GM12801 (cell line): ENCODE data around the gene PHAX.

Experiments used
- TF ChIP-seq, protein P1 (sequence below): IDR thresholded peaks from one replicate; pipeline ENCODE4 v1.5.1; 2011; ENCODE audit warnings: control low read depth; ENCODE audit not compliant: insufficient read length; ENCODE audit errors: extremely low read depth

Gene PHAX

DNA sequence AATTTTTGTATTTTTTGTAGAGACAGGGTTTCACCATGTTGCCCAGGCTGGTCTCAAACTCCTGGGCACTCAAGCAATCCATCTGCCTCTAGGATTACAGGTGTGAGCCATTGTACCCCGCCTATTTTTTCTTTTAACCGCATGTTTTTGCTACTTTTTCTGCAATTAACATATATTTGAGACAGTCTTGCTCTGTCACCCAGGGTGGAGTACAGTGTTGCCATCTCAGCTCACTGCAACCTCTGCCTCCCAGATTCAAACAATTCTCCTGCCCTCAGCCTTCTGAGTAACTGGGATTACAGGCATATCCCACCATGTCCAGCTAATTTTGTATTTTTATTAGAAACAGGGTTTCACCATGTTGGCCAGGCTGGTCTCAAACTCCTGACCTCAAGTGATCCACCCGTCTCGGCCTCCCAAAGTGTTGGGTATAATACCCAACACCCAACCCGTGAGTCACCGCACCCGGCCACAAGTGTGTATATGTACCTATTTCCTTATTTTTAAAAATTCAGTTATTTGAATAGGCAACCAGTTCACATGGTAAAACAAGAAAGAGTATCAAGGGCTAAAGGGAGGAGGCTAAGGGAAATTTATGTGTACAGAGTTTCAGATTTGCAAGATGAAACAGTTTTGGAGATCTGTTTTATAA lies 13.3 kb downstream of the PHAX start:
- TF ChIP-seq, protein P1, sequence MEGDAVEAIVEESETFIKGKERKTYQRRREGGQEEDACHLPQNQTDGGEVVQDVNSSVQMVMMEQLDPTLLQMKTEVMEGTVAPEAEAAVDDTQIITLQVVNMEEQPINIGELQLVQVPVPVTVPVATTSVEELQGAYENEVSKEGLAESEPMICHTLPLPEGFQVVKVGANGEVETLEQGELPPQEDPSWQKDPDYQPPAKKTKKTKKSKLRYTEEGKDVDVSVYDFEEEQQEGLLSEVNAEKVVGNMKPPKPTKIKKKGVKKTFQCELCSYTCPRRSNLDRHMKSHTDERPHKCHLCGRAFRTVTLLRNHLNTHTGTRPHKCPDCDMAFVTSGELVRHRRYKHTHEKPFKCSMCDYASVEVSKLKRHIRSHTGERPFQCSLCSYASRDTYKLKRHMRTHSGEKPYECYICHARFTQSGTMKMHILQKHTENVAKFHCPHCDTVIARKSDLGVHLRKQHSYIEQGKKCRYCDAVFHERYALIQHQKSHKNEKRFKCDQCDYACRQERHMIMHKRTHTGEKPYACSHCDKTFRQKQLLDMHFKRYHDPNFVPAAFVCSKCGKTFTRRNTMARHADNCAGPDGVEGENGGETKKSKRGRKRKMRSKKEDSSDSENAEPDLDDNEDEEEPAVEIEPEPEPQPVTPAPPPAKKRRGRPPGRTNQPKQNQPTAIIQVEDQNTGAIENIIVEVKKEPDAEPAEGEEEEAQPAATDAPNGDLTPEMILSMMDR: no peak

DNA sequence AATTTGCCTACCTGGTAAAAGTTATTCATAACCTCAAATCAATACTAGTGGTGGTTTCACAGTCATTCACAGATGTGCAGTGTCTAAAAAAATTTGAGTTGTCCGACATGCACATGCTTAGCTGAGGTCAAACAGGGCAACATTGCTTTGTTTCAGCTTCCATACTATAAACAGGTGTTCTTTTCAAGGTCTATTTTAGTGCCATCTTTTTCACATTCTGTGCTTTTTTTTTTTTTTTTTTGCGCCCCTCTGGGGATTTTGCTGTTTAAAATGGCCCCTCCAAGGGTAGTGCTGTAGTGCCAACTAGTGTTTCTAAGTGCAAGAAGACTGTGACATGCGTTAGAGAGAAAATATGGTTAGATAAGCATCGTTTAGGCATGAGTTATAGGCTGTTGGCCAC lies 14.5 kb downstream of the PHAX start:
- TF ChIP-seq, protein P1: no peak

DNA sequence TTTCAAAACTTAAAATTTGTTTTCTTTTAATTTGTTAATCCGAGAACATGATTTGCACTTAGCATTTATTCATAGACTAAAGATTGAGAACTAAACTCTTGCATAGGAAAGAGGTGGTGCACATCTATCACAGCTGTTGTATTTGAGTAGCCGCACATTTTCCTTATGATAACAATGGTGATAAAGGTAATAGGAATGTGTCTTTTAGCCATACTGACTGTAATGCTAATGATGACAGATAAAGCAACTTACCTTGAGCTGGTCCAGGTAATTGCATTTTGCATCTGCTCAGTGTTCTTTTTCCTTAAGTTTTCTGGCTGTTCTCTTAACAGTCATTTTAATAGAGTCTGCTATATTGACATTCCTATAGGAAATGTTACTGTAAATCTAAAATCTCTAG lies 19.0 kb downstream of the PHAX start:
- TF ChIP-seq, protein P1: no peak

DNA sequence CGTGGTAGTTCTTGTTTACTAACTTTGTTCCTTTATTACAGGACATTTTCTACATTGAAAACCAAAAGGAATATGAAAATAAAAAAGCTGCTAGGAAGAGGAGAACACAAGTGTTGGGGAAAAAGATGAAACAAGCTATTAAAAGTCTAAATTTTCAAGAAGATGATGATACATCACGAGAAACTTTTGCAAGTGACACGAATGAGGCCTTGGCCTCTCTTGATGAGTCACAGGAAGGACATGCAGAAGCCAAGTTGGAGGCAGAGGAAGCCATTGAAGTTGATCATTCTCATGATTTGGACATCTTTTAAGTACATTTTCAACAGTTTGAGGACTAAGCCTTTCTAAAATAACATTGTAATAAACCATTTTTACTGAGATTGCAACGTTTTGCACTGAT lies 23.8 kb downstream of the PHAX start:
- TF ChIP-seq, protein P1: no peak

DNA sequence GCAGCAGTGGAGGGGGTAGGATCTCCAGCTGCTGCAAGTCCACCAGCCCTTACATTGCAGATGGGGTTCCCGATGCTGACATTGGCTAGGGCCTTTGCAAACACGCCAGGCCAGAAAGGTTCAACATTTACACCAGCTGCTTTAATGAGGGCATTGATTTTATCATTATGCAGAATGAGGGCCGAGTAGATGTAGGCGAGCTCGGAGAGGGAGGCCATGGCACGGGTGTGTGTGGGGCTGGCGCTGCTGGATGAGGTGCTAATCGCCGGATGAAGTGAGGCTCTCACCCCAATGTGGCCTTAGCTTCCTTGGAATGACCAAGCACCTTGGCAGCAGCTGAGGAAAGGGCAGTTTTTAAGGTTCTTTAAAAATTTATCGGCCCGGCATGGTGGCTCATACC lies 27.4 kb downstream of the PHAX start:
- TF ChIP-seq, protein P1: no peak

DNA sequence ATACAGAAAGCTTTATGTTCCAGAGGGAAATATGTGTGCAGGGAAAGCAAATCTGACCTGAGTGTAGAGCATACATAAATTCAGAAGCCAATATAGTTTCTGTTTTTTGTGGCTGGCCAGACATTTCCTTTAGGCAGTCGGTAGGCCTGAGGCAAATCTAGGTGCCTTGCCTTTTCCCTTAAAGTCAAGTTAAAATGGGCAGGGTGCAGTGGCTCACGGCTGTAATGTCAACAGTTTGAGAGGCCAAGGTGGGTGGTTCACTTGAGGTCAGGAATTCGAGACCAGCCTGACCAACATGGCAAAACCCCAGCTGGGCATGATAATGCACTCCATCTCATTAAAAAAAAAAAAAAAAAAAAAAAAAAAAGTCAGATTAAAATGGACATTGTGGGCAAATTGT lies 31.2 kb downstream of the PHAX start:
- TF ChIP-seq, protein P1: no peak

DNA sequence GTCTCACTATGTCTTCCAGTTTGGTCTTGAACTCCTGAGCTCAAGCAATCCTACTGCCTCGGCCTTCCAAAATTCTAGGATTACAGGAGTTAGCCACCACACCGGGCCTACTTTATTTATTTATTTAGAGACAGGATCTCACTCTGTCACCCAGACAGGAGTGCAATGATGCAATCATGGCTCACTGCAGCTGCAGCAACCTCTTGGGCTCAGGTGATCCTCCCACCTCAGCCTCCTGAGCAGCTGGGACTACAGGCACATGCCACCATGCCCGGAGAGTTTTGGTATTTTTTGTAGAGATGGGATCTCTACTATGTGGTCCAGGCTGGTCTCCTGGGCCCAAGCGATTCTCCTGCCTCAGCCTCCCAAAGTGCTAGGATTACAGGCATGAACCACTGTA lies 32.8 kb downstream of the PHAX start:
- TF ChIP-seq, protein P1: no peak

DNA sequence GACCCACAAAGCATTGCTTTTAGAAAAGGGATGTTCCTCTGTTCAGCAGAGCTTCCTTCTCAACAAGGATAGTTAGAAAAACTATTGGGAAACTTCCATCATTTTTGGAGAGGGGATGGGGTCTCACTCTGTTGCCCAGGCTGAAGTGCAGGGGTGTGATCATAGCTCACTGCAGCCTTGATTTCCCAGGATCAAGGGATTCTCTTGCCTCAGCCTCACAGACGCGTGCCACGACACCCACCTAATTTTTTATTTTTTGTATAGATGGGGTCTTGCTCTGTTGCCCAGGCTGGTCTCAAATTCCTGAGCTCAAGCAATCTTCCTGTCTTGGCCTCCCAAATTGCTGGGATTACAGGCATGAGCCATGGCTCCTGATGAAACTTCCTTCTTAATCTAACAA lies 34.8 kb downstream of the PHAX start:
- TF ChIP-seq, protein P1: no peak
